H9 (cell line): ENCODE data around the gene LEPR. TPM values are rescaled to one million over a fixed set of nuclear protein-coding genes. Genes with fewer than 3 reads are reported as not detected.

Experiments used
- DNase-seq: peaks from one replicate; pipeline ENCODE4 v3.0.0-alpha.2; 2017
- H2AFZ ChIP-seq: one replicate; pipeline ENCODE4 v1.6.1; 2013; ENCODE audit warnings: mild to moderate bottlenecking, low read length, control low read depth, moderate library complexity
- H2AK5ac ChIP-seq: 2 replicates; pipeline ENCODE4 v1.6.1; 2013; ENCODE audit warnings: low read length, control low read depth, mixed read lengths; ENCODE audit not compliant: insufficient read length
- H2BK120ac ChIP-seq: one replicate; pipeline ENCODE4 v1.6.1; 2013; ENCODE audit warnings: low read depth, mild to moderate bottlenecking, low read length, control low read depth, inconsistent platforms; ENCODE audit not compliant: poor library complexity, severe bottlenecking
- H2BK12ac ChIP-seq: 2 replicates; pipeline ENCODE4 v1.6.1; 2013; ENCODE audit warnings: low read length, control low read depth, mixed read lengths, low read depth; ENCODE audit not compliant: insufficient read length
- H2BK15ac ChIP-seq: 2 replicates; pipeline ENCODE4 v1.6.1; 2013; ENCODE audit warnings: low read depth, low read length, control low read depth
- H2BK20ac ChIP-seq: one replicate; pipeline ENCODE4 v1.6.1; 2013; ENCODE audit warnings: low read depth, mild to moderate bottlenecking, low read length, control low read depth, inconsistent platforms; ENCODE audit not compliant: poor library complexity, severe bottlenecking
- H2BK5ac ChIP-seq: 2 replicates; pipeline ENCODE4 v1.6.1; 2013; ENCODE audit warnings: low read length, control low read depth, mixed read lengths; ENCODE audit not compliant: insufficient read length
- H3K14ac ChIP-seq: 2 replicates; pipeline ENCODE4 v1.6.1; 2013; ENCODE audit warnings: low read length, control low read depth; ENCODE audit not compliant: insufficient read depth
- H3K18ac ChIP-seq: 2 replicates; pipeline ENCODE4 v1.6.1; 2013; ENCODE audit warnings: low read depth, mild to moderate bottlenecking, mixed read lengths, low read length, control low read depth; ENCODE audit not compliant: insufficient read length
- H3K23ac ChIP-seq: 2 replicates; pipeline ENCODE4 v1.6.1; 2013; ENCODE audit warnings: low read length, control low read depth, mixed read lengths, low read depth; ENCODE audit not compliant: insufficient read length
- H3K23me2 ChIP-seq: 2 replicates; pipeline ENCODE4 v1.6.1; 2013; ENCODE audit warnings: low read depth, mild to moderate bottlenecking, mixed read lengths, low read length, control low read depth; ENCODE audit not compliant: insufficient read length, poor library complexity, severe bottlenecking
- H3K27ac ChIP-seq: 2 replicates; pipeline ENCODE4 v1.5.1; 2013; ENCODE audit warnings: low read length, control low read depth, mixed read lengths, low read depth; ENCODE audit not compliant: insufficient read length
- H3K27me3 ChIP-seq: 2 replicates; pipeline ENCODE4 v1.6.1; 2013; ENCODE audit warnings: low read length, control low read depth, inconsistent platforms; ENCODE audit not compliant: insufficient read depth
- H3K4ac ChIP-seq: 2 replicates; pipeline ENCODE4 v1.6.1; 2013; ENCODE audit warnings: low read depth, mild to moderate bottlenecking, control low read depth, inconsistent platforms, low read length, moderate library complexity
- H3K4me1 ChIP-seq: 2 replicates; pipeline ENCODE4 v1.6.1; 2013; ENCODE audit warnings: low read length, control low read depth, inconsistent platforms; ENCODE audit not compliant: insufficient read depth
- H3K4me2 ChIP-seq: 2 replicates; pipeline ENCODE4 v1.6.1; 2013; ENCODE audit warnings: low read length, control low read depth, mixed read lengths; ENCODE audit not compliant: insufficient read length, insufficient read depth
- H3K56ac ChIP-seq: 2 replicates; pipeline ENCODE4 v1.6.1; 2013; ENCODE audit warnings: low read depth, mild to moderate bottlenecking, mixed read lengths, low read length, control low read depth; ENCODE audit not compliant: insufficient read length
- H3K79me1 ChIP-seq: 2 replicates; pipeline ENCODE4 v1.6.1; 2013; ENCODE audit warnings: low read depth, mild to moderate bottlenecking, moderate library complexity, low read length, control low read depth, inconsistent platforms; ENCODE audit not compliant: insufficient read depth, poor library complexity, severe bottlenecking
- H3K79me2 ChIP-seq: 2 replicates; pipeline ENCODE4 v1.6.1; 2013; ENCODE audit warnings: low read length, control low read depth, inconsistent platforms; ENCODE audit not compliant: insufficient read depth
- H3K9ac ChIP-seq: 2 replicates; pipeline ENCODE4 v1.6.1; 2013; ENCODE audit warnings: low read length, control low read depth, mixed read lengths; ENCODE audit not compliant: insufficient read length; ENCODE audit errors: extremely low read depth
- H3K9me3 ChIP-seq: one replicate; pipeline ENCODE4 v1.6.1; 2013; ENCODE audit warnings: low read depth, low read length, inconsistent platforms; ENCODE audit not compliant: control insufficient read depth
- H3T11ph ChIP-seq: one replicate; pipeline ENCODE4 v1.6.1; 2013; ENCODE audit warnings: mild to moderate bottlenecking, low read length, control low read depth, inconsistent platforms
- H4K20me1 ChIP-seq: one replicate; pipeline ENCODE4 v1.6.1; 2013; ENCODE audit not compliant: control insufficient read depth, insufficient read length, insufficient read depth
- H4K5ac ChIP-seq: 2 replicates; pipeline ENCODE4 v1.6.1; 2013; ENCODE audit warnings: low read depth, mild to moderate bottlenecking, mixed read lengths, low read length, control low read depth; ENCODE audit not compliant: insufficient read length
- H4K8ac ChIP-seq: replicated peaks from 2 replicates; pipeline ENCODE4 v1.6.1; 2013; ENCODE audit warnings: low read length, control low read depth, mixed read lengths, low read depth; ENCODE audit not compliant: insufficient read length
- H4K91ac ChIP-seq: 2 replicates; pipeline ENCODE4 v1.6.1; 2013; ENCODE audit warnings: low read depth, mild to moderate bottlenecking, moderate library complexity, mixed read lengths, low read length, control low read depth; ENCODE audit not compliant: insufficient read length
- H3K27ac Mint-ChIP-seq, 3 experiments: 2 replicates in 2 of 3; 3 replicates in 1 of 3; pipeline ENCODE4 v1.8.0; 2020 to 2021; ENCODE audit warnings: mixed read lengths in 3 of 3, mild to moderate bottlenecking in 1 of 3, moderate library complexity in 1 of 3
- H3K27me3 Mint-ChIP-seq: 2 replicates; pipeline ENCODE4 v1.8.0; 2021; ENCODE audit warnings: low read depth, mild to moderate bottlenecking, moderate library complexity, mixed read lengths
- H3K36me3 Mint-ChIP-seq, 3 experiments: 2 replicates in 2 of 3; 3 replicates in 1 of 3; pipeline ENCODE4 v1.8.0; 2020 to 2021; ENCODE audit warnings: low read depth in 3 of 3, mixed read lengths in 3 of 3; ENCODE audit not compliant: insufficient read depth in 1 of 3
- H3K4me1 Mint-ChIP-seq, 2 experiments: 2 replicates each; pipeline ENCODE4 v1.8.0; 2020; ENCODE audit warnings: mixed read lengths in 2 of 2
- H3K4me3 Mint-ChIP-seq, 2 experiments: 2 replicates in 1 of 2; 3 replicates in 1 of 2; pipeline ENCODE4 v1.8.0; 2020 to 2021; ENCODE audit warnings: mild to moderate bottlenecking in 2 of 2, mixed read lengths in 2 of 2, moderate library complexity in 1 of 2
- H3K9me3 Mint-ChIP-seq, 2 experiments: 2 replicates in 1 of 2; 3 replicates in 1 of 2; pipeline ENCODE4 v1.8.0; 2020; ENCODE audit warnings: mild to moderate bottlenecking in 2 of 2, mixed read lengths in 2 of 2, moderate library complexity in 1 of 2
- WGBS: extraction: QIAGEN DNeasy Blood & Tissue Kit; methylation state at CpG from one replicate; pipeline ENCODE4 v1.1.7; 2013; ENCODE audit warnings: missing lambda C conversion rate, low lambda C conversion rate, mixed read lengths; ENCODE audit not compliant: insufficient read length; ENCODE audit errors: extremely low coverage; 5-methylcytosine and 5-hydroxymethylcytosine counted together
- total RNA-seq: library from RNA; stranded (reverse); gene quantifications from 2 replicates; pipeline ENCODE4 v1.2.1, GENCODE V29; 2021
- TF ChIP-seq, protein P1 (sequence below): fragments of 200-600 bp; sonication (generic); conservative IDR thresholded peaks from 3 replicates; pipeline ENCODE4 v1.8.0; 2021; ENCODE audit warnings: antibody characterized with exemption, mild to moderate bottlenecking

The LEPR gene
- total RNA-seq, 1 experiment from 2014 or later: 3.3 TPM

GRCh38 chr1:65371544-65371943, 48.9 kb upstream of the LEPR start:
- Mint-ChIP-seq H3K27ac (no peak overlapping the region), H3K27me3 (no peaks in the 10 kb centered on the region), H3K4me3 (no peak overlapping the region), H3K9me3 (no peaks in the 10 kb centered on the region), H3K36me3 (no peaks in the 10 kb centered on the region), H3K4me1 (no peaks in the 10 kb centered on the region)
- Histone ChIP-seq H3K4ac (no peak overlapping the region), H3K23me2 (no peaks in the 10 kb centered on the region), H4K91ac (no peak overlapping the region), H3K4me1 (no peaks in the 10 kb centered on the region), H3K79me1 (no peaks in the 10 kb centered on the region), H4K8ac (no peak overlapping the region), H2AFZ (no peak overlapping the region), H3K14ac (no peak overlapping the region), H3K4me2 (no peak overlapping the region), H2BK12ac (no peak overlapping the region), H4K5ac (no peak overlapping the region), H3T11ph (no peak overlapping the region), H3K27ac (no peak overlapping the region), H3K9ac (no peak overlapping the region), H2BK20ac (no peak overlapping the region), H3K56ac (no peak overlapping the region), H3K79me2 (no peaks in the 10 kb centered on the region), H3K23ac (no peak overlapping the region), H2BK120ac (no peak overlapping the region), H4K20me1 (no peaks in the 10 kb centered on the region), H3K18ac (no peak overlapping the region), H3K9me3 (no peaks in the 10 kb centered on the region), H2AK5ac (no peak overlapping the region), H3K27me3 (no peaks in the 10 kb centered on the region), H2BK15ac (no peak overlapping the region), H2BK5ac (no peak overlapping the region)
- no peak for DNase-seq
- TF ChIP-seq, protein P1, sequence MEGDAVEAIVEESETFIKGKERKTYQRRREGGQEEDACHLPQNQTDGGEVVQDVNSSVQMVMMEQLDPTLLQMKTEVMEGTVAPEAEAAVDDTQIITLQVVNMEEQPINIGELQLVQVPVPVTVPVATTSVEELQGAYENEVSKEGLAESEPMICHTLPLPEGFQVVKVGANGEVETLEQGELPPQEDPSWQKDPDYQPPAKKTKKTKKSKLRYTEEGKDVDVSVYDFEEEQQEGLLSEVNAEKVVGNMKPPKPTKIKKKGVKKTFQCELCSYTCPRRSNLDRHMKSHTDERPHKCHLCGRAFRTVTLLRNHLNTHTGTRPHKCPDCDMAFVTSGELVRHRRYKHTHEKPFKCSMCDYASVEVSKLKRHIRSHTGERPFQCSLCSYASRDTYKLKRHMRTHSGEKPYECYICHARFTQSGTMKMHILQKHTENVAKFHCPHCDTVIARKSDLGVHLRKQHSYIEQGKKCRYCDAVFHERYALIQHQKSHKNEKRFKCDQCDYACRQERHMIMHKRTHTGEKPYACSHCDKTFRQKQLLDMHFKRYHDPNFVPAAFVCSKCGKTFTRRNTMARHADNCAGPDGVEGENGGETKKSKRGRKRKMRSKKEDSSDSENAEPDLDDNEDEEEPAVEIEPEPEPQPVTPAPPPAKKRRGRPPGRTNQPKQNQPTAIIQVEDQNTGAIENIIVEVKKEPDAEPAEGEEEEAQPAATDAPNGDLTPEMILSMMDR: no peak
- WGBS: no CpG with 5 or more reads among the region's 3 CpGs
